Naive thymus-derived CD8-positive, alpha-beta T cell (primary cell): Measurements from ENCODE around the gene SIN3B. TPM values are rescaled to one million over a fixed set of nuclear protein-coding genes. Genes with fewer than 3 reads are reported as not detected.

Experiments used
- ATAC-seq, 2 donors: fragments of 150-1000 bp; cut with Tn5 transposase in 1 of 2; sonication (Bioruptor Pico), chemical (Tn5 transposase) in 1 of 2; 1 replicate in 1 of 2; 2 replicates in 1 of 2; pipeline ENCODE4 v1.10.0; 2021; ENCODE audit warnings: mild to moderate bottlenecking in 2 of 2, moderate library complexity in 2 of 2
- POLR2A ChIA-PET: fragments of 350-600 bp; sonication (Branson Sonifier 250); formaldehyde crosslinking; loops from one replicate; lab custom pipeline; 2021; ENCODE audit warnings: antibody characterized with exemption; lab: Charles Lee
- DNase-seq, 10 donors: peaks; one replicate each; pipeline versions ENCODE4 v3.0.0 to v3.0.0-alpha.2; 2020 to 2022
- H3K27ac Mint-ChIP-seq, 10 donors: one replicate each; pipeline ENCODE4 v1.8.0; 2020 to 2022; ENCODE audit warnings: mild to moderate bottlenecking in 10 of 10, mixed read lengths in 10 of 10, moderate library complexity in 4 of 10, inconsistent platforms in 1 of 10
- H3K27me3 Mint-ChIP-seq, 5 donors: one replicate each; pipeline ENCODE4 v1.8.0; 2021 to 2022; ENCODE audit warnings: mixed read lengths in 5 of 5
- H3K36me3 Mint-ChIP-seq, 3 donors: one replicate each; pipeline ENCODE4 v1.8.0; 2020 to 2022; ENCODE audit warnings: mixed read lengths in 3 of 3, mild to moderate bottlenecking in 2 of 3, inconsistent platforms in 1 of 3
- H3K4me1 Mint-ChIP-seq, 4 donors: one replicate each; pipeline ENCODE4 v1.8.0; 2021 to 2022; ENCODE audit warnings: mixed read lengths in 4 of 4
- H3K4me3 Mint-ChIP-seq, 10 donors: one replicate each; pipeline ENCODE4 v1.8.0; 2020 to 2022; ENCODE audit warnings: mild to moderate bottlenecking in 10 of 10, mixed read lengths in 10 of 10, moderate library complexity in 6 of 10, inconsistent platforms in 1 of 10
- H3K9me3 Mint-ChIP-seq, 9 donors: one replicate each; pipeline ENCODE4 v1.8.0; 2020 to 2022; ENCODE audit warnings: mixed read lengths in 9 of 9, mild to moderate bottlenecking in 3 of 9, inconsistent platforms in 1 of 9, moderate library complexity in 1 of 9
- polyA plus RNA-seq, 3 donors: library from polyadenylated mRNA; unstranded; fragments of 300-500 nt; fragmentation: Illumina TruSeq; gene quantifications; one replicate each; pipeline ENCODE4 v1.2.3, GENCODE V29; 2021
- total RNA-seq, 8 experiments: library from RNA in 2 of 8; stranded (reverse) in 2 of 8; gene quantifications; one replicate each; pipeline ENCODE4 v1.2.3 and lab custom pipeline; 2021 to 2026

SIN3B gene, protein sequence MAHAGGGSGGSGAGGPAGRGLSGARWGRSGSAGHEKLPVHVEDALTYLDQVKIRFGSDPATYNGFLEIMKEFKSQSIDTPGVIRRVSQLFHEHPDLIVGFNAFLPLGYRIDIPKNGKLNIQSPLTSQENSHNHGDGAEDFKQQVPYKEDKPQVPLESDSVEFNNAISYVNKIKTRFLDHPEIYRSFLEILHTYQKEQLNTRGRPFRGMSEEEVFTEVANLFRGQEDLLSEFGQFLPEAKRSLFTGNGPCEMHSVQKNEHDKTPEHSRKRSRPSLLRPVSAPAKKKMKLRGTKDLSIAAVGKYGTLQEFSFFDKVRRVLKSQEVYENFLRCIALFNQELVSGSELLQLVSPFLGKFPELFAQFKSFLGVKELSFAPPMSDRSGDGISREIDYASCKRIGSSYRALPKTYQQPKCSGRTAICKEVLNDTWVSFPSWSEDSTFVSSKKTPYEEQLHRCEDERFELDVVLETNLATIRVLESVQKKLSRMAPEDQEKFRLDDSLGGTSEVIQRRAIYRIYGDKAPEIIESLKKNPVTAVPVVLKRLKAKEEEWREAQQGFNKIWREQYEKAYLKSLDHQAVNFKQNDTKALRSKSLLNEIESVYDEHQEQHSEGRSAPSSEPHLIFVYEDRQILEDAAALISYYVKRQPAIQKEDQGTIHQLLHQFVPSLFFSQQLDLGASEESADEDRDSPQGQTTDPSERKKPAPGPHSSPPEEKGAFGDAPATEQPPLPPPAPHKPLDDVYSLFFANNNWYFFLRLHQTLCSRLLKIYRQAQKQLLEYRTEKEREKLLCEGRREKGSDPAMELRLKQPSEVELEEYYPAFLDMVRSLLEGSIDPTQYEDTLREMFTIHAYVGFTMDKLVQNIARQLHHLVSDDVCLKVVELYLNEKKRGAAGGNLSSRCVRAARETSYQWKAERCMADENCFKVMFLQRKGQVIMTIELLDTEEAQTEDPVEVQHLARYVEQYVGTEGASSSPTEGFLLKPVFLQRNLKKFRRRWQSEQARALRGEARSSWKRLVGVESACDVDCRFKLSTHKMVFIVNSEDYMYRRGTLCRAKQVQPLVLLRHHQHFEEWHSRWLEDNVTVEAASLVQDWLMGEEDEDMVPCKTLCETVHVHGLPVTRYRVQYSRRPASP
- total RNA-seq: 100 to 1,000 TPM in 1 of 2 experiments, 10 to 100 TPM in 1; 99.6 to 104 TPM
- 1 to 10 TPM; 2.2 to 5.2 (median 3.2) TPM for polyA plus RNA-seq
- total RNA-seq (lab: John Stamatoyannopoulos, UW): 62.9 to 102 (median 83.7) reads per million in 6 experiments

DNA sequence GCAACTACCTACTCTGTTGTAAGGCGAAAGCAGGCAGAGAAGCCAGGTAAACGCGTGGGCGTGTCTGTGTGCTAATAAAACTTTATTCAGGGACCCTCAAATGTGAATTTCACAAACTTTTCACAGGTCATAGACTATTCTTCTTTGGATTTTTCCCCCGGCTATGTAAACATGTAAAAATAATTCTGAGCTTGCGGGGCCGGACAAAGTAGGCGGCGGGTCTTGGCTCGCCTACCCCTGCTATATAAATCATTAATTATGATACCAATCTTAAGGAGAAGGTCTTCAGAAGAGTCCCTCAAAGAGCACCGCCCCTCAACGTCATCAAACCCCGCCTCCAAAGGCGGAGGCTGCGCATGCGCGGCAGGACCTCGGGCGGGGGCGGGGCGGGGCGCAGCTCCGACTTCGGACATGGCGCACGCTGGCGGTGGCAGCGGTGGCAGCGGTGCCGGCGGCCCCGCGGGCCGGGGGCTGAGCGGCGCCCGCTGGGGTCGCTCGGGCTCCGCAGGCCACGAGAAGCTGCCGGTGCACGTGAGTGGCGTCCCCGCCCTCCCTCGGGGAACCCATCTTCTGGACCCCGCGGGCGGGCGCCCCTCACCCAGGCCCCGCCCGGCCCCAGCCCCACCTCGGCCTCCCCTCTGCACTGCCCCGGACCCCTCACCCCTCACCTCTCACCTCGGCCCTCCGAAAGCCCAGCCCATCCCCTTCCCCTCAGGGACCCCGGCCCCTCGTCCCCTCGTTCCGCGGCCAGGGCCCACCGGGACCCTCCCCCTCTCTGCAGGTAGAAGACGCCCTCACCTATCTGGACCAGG lies at the start of gene SIN3B:
SIN3B (plus strand) TSS at position 389 of the 812 bp plus-strand sequence; CDS start at position 412, 23 bp downstream.
- Mint-ChIP-seq H3K4me1 (peaks cover 16 to 51% (median 38%) of the 10 kb centered on the region in 4 donors), H3K27me3 (peaks cover 14 to 20% (median 14%) of the 10 kb centered on the region in 5 donors), H3K4me3 (peak within 1 kb of the TSS; percentile 76 to 91 (median 87)), H3K36me3 (peaks cover 0 to 32% (median 9%) of the 10 kb centered on the region in 3 donors), H3K9me3 (no peaks in the 10 kb centered on the region), H3K27ac (peak within 1 kb of the TSS; percentile 68 to 93 (median 92))
- POLR2A ChIA-PET: no interaction called here
- peak; percentile 82 to 92 (median 88) for DNase-seq
- ATAC-seq: peak; percentile 95 to 96

- no peaks in the 10 kb centered on the region for H3K9me3 Mint-ChIP-seq
- ATAC-seq (no peak), DNase-seq (no peak)
- H3K36me3 Mint-ChIP-seq: no peaks in the 10 kb centered on the region
- peaks cover under 1 to 25% (median 10%) of the 10 kb centered on the region in 5 donors for H3K27me3 Mint-ChIP-seq
- POLR2A ChIA-PET: interaction anchor here (0.7 kb wide), 1 partner anchor 513 kb away, joined by 3 read pairs; no protein-coding TSS in a partner anchor
- H3K4me3 Mint-ChIP-seq: no peak overlapping the region
- H3K4me1 Mint-ChIP-seq: no peaks in the 10 kb centered on the region
- no peak overlapping the region for H3K27ac Mint-ChIP-seq
These were observed 49.5 kb upstream of the SIN3B start for GRCh38 chr19:16779539-16780163.

GRCh38 chr19:16782719-16783118 lies 46.5 kb upstream of the SIN3B start:
- ATAC-seq (no peak), DNase-seq (no peak)
- peaks cover 0 to 1% (median 0%) of the 10 kb centered on the region in 3 donors for H3K36me3 Mint-ChIP-seq
- H3K9me3 Mint-ChIP-seq: peaks cover 0 to 3% (median 0%) of the 10 kb centered on the region in 9 donors
- peaks cover 0 to 15% (median 5%) of the 10 kb centered on the region in 5 donors for H3K27me3 Mint-ChIP-seq
- peak overlapping the region in 1 of 10 donors; percentile 30 for H3K27ac Mint-ChIP-seq
- no peak overlapping the region for H3K4me3 Mint-ChIP-seq
- H3K4me1 Mint-ChIP-seq: no peaks in the 10 kb centered on the region
- POLR2A ChIA-PET: no interaction called here

GRCh38 chr19:16788479-16788878 lies 40.7 kb upstream of the SIN3B start:
- POLR2A ChIA-PET: no interaction called here
- Mint-ChIP-seq H3K4me1 (no peaks in the 10 kb centered on the region), H3K27ac (no peak overlapping the region), H3K9me3 (peaks cover 0 to 29% (median 12%) of the 10 kb centered on the region in 9 donors), H3K27me3 (peaks cover 0 to 3% (median 2%) of the 10 kb centered on the region in 5 donors), H3K36me3 (peaks cover 0 to 9% (median 5%) of the 10 kb centered on the region in 3 donors), H3K4me3 (no peak overlapping the region)
- DNase-seq (peak in 1 of 10 donors; percentile 4), ATAC-seq (no peak)

DNA sequence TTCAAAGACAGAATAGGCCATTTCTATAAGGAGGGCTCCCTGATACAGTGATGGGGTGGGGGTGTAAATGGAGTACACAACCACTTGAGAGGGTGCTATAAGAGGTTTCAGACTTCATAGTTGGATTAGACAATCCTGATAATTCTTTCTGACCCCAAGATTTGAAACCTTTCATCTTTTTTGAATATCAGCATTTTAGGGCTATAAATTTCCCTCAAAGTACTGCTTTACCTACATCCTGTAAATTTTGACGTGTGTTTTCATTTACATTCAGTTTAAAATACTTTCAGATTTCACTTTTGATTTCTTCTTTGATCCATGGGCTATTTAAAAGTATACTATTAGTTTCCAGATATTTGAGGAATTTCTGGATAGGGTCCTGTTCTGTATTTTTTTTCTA lies 40.0 kb upstream of the SIN3B start:
- H3K9me3 Mint-ChIP-seq: peaks cover 0 to 29% (median 12%) of the 10 kb centered on the region in 9 donors
- H3K36me3 Mint-ChIP-seq: peaks cover 0 to 9% (median 5%) of the 10 kb centered on the region in 3 donors
- no peaks in the 10 kb centered on the region for H3K4me1 Mint-ChIP-seq
- POLR2A ChIA-PET: no interaction called here
- H3K4me3 Mint-ChIP-seq: no peak overlapping the region
- ATAC-seq (no peak), DNase-seq (no peak)
- no peak overlapping the region for H3K27ac Mint-ChIP-seq
- peaks cover 0 to 3% (median 2%) of the 10 kb centered on the region in 5 donors for H3K27me3 Mint-ChIP-seq

- peaks cover 0 to 3% (median 0%) of the 10 kb centered on the region in 5 donors for H3K27me3 Mint-ChIP-seq
- no peak for DNase-seq
- peaks cover 0 to 9% (median 5%) of the 10 kb centered on the region in 3 donors for H3K36me3 Mint-ChIP-seq
- H3K9me3 Mint-ChIP-seq: peaks cover 0 to 29% (median 12%) of the 10 kb centered on the region in 9 donors
- H3K4me3 Mint-ChIP-seq: no peak overlapping the region
- no peak for ATAC-seq
- POLR2A ChIA-PET: no interaction called here
- H3K27ac Mint-ChIP-seq: no peak overlapping the region
- H3K4me1 Mint-ChIP-seq: no peaks in the 10 kb centered on the region
These were observed 39.1 kb upstream of the SIN3B start for GRCh38 chr19:16790051-16790450.

DNA sequence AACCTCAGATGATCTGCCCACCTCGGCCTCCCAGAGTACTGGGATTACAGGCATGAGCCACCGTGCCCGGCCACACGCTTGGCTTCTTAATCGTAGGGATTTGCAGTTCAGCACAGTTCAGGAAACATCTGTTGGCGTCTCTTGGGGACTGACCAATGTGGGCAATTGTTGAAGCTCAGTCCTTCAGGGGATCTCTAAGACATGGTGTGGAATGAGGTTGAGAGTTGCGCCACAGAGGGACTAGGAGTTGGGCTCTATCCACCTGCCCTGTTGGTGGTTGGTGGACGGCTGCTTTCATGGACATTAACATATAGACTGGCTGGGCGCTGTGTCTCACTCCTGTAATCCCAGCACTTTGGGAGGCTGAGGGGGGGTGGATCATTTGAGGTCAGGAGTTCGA lies 37.3 kb upstream of the SIN3B start:
- Mint-ChIP-seq H3K4me1 (no peaks in the 10 kb centered on the region), H3K36me3 (peaks cover 0 to 17% (median 5%) of the 10 kb centered on the region in 3 donors), H3K4me3 (no peak overlapping the region), H3K9me3 (peaks cover 0 to 39% (median 12%) of the 10 kb centered on the region in 9 donors), H3K27me3 (peaks cover 0 to 3% (median 0%) of the 10 kb centered on the region in 5 donors), H3K27ac (no peak overlapping the region)
- POLR2A ChIA-PET: no interaction called here
- ATAC-seq (no peak), DNase-seq (no peak)

DNA sequence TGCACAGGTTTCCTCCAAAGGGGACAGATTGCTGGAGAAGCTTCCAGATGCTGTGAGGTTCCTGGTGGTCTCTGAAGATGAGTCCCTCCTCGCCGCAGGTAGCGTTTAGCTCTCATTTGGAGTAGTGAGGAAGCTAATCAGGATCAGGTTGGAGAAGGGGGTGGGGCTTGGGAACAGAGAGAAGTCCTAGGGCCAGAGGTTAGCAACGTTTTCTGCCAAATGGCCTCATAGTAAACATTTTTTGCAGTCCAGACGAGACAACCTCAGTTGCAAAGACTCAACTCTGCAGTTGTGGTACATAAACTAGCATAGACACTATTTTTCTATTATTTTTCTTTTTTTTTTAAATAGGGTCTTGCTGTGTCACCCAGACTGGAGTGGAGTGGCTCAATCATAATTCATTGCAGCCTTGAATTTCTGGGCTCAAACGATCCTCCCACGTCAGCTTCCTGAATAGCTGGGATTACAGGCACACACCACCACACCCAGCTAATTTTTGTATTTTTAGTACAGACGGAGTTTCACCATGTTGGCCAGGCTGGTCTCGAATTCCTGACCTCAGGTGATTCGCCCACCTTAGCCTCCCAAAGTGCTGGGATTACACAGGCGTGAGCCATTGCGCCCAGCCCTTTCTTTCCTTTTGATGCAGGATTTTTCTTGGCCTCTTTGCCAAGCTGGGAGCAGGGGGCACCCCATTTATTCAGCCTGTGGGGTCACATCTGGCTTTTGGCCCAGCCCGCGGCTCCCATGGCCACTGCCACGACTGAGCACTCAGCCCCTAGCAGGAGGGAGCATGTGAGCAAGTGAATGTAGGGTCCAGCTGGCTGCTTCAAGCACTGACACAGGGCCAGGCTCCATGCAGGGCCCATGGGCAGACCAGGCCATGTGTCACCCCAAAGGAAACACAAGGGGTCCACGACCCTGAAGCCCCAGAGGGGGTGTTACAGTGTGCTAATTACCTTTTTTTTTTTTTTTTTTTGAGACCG lies 34.4 kb upstream of the SIN3B start:
- no peak overlapping the region for H3K27ac Mint-ChIP-seq
- no peaks in the 10 kb centered on the region for H3K4me1 Mint-ChIP-seq
- POLR2A ChIA-PET: no interaction called here
- DNase-seq (no peak), ATAC-seq (no peak)
- H3K36me3 Mint-ChIP-seq: peaks cover 0 to 7% (median 4%) of the 10 kb centered on the region in 3 donors
- no peak overlapping the region for H3K4me3 Mint-ChIP-seq
- peaks cover 0 to 23% (median 5%) of the 10 kb centered on the region in 9 donors for H3K9me3 Mint-ChIP-seq
- H3K27me3 Mint-ChIP-seq: peaks cover 0 to 3% (median 0%) of the 10 kb centered on the region in 5 donors

DNA sequence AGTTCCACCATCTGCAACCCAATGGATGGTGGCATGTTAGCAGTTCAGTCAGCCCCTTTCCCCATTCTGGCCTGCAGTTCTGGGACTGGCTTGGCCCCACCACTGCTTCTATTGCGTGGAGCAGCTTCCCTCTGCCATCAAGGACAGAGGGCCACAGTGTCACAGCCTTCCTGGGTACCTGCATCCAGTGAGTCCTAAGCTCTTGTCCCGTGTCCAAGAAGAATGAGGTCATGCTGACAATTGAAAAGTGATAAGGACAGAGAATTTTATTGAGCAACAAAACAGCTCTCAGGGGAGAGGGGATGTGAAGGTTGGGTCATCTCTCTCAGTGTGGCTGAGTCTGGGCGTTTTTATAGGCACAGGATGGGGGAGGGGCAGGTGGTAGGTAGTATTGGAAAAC lies 33.5 kb upstream of the SIN3B start:
- Mint-ChIP-seq H3K4me3 (no peak overlapping the region), H3K9me3 (peaks cover 0 to 18% (median 2%) of the 10 kb centered on the region in 9 donors), H3K27ac (no peak overlapping the region), H3K36me3 (peaks cover 0 to 7% (median 0%) of the 10 kb centered on the region in 3 donors), H3K27me3 (peaks cover 0 to 3% (median 0%) of the 10 kb centered on the region in 5 donors), H3K4me1 (no peaks in the 10 kb centered on the region)
- no peak for ATAC-seq
- POLR2A ChIA-PET: no interaction called here
- no peak for DNase-seq

GRCh38 chr19:16797876-16798275 lies 31.3 kb upstream of the SIN3B start:
- no peak for ATAC-seq
- no peak overlapping the region for H3K27ac Mint-ChIP-seq
- H3K9me3 Mint-ChIP-seq: peaks cover 0 to 12% (median 0%) of the 10 kb centered on the region in 9 donors
- no peaks in the 10 kb centered on the region for H3K27me3 Mint-ChIP-seq
- DNase-seq: no peak
- POLR2A ChIA-PET: no interaction called here
- no peak overlapping the region for H3K4me3 Mint-ChIP-seq
- H3K4me1 Mint-ChIP-seq: peaks cover 0 to 6% (median 0%) of the 10 kb centered on the region in 4 donors
- peaks cover 0 to 7% (median 0%) of the 10 kb centered on the region in 3 donors for H3K36me3 Mint-ChIP-seq
